ENCODE data around the gene REXO1. TPM values are rescaled to one million over a fixed set of nuclear protein-coding genes. Genes with fewer than 3 reads are reported as not detected.

REXO1 gene
- total and polyA plus RNA-seq, 2 donors (not counting 1 experiment from before 2014, with no cell fraction given) = 72.6 to 898 TPM

GRCh38 chr19:1845642-1846041 is 2.6 kb downstream of the REXO1 start:
- Histone ChIP-seq H3K36me3 (replicated peaks in 1 of 2; ENCODE audit: control extremely low read depth in 1 of 2, control insufficient read depth in 1 of 2, extremely low read depth in 1 of 2, insufficient read depth in 2 of 2, low read length in 1 of 2) (peaks cover 0 to 14% of the 10 kb centered on the region in 2 experiments), H3K4me3 (ENCODE audit: control extremely low read depth in 1 of 5, extremely low read depth in 1 of 5, insufficient read depth in 1 of 5, low read depth in 2 of 5, low read length in 4 of 5) (no peak overlapping the region), H3K4me2 (replicated peaks; ENCODE audit: low read depth, low read length, poor library complexity, severe bottlenecking) (peak overlapping the region; percentile 100), H3K9me3 (ENCODE audit: control extremely low read depth in 1 of 3, control insufficient read depth in 2 of 3, insufficient read depth in 1 of 3, low read length in 2 of 3) (no peaks in the 10 kb centered on the region), H3K27ac (ENCODE audit: low read length in 2 of 2) (no peak overlapping the region), H2AFZ (ENCODE audit: insufficient read depth, low read depth, low read length, poor library complexity, severe bottlenecking) (no peak overlapping the region), H4K20me1 (ENCODE audit: control insufficient read depth, insufficient read depth, low read length, poor library complexity, severe bottlenecking) (peaks cover 75% of the 10 kb centered on the region), H3K4me1 (ENCODE audit: control insufficient read depth in 2 of 2, insufficient read depth in 2 of 2, low read length in 2 of 2) (peaks cover 36 to 53% of the 10 kb centered on the region in 2 donors), H3K27me3 (replicated peaks in 1 of 4; ENCODE audit: control extremely low read depth in 1 of 4, control insufficient read depth in 3 of 4, insufficient read depth in 4 of 4, low read length in 3 of 4) (no peaks in the 10 kb centered on the region), H3K9ac (ENCODE audit: low read length) (no peak overlapping the region), H3K79me2 (ENCODE audit: control insufficient read depth, insufficient read depth, low read length) (peaks cover 83% of the 10 kb centered on the region)
- Mint-ChIP-seq H3K4me1 (peaks cover 64% of the 10 kb centered on the region), H3K4me3 (no peak overlapping the region), H3K27me3 (no peaks in the 10 kb centered on the region), H3K9me3 (ENCODE audit: insufficient read depth) (no peaks in the 10 kb centered on the region), H3K27ac (no peak overlapping the region)
- TF ChIP-seq EZH2 (IDR thresholded peaks at IDR 0.05; ENCODE audit: borderline replicate concordance, insufficient read depth, low read depth, low read length, poor library complexity, severe bottlenecking) (no peak), CTCF (IDR thresholded peaks at IDR 0.05) (no peak)
- intact Hi-C loops (cut with micrococcal nuclease) = loop anchor here (5.0 kb wide), 1 partner anchor 193 kb away; the partner anchor contains the start of gene TCF3
- ATAC-seq (ENCODE audit: low read depth) = no peak
- DNase-seq = no peak
- WGBS (ENCODE audit: insufficient coverage) = 98% methylated on average over 11 of the region's 11 CpGs
- ChIA-PET POLR2A (no interaction called here), CTCF (no interaction called here)

DNA sequence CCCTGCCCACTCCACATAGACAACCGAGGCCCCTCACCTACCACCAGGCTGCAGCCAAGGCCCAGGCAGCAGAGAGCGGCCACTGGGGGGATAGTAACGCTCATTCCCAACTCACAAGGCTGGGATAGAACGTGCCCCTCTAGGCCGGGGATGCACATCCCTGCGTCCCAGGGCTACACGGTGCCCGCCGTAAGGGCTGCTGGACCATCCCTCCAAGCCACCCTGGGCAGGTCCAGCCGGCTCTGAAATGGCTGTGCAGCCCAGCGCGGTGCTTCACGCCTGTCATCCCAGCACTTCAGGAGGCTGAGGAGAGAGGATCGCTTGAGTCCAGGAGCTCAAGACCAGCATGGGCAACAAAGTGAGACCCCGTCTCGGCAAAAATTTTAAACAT is 3.2 kb downstream of the REXO1 start:
- ATAC-seq (ENCODE audit: low read depth) (no peak), DNase-seq (no peak)
- Histone ChIP-seq H3K4me2 (replicated peaks; ENCODE audit: low read depth, low read length, poor library complexity, severe bottlenecking) (peak overlapping the region; percentile 100), H3K27me3 (replicated peaks in 1 of 4; ENCODE audit: control extremely low read depth in 1 of 4, control insufficient read depth in 3 of 4, insufficient read depth in 4 of 4, low read length in 3 of 4) (no peaks in the 10 kb centered on the region), H3K4me1 (ENCODE audit: control insufficient read depth in 2 of 2, insufficient read depth in 2 of 2, low read length in 2 of 2) (peaks cover 40 to 56% of the 10 kb centered on the region in 2 donors), H3K27ac (ENCODE audit: low read length in 2 of 2) (no peak overlapping the region), H3K79me2 (ENCODE audit: control insufficient read depth, insufficient read depth, low read length) (peaks cover 88% of the 10 kb centered on the region), H3K4me3 (ENCODE audit: control extremely low read depth in 1 of 5, extremely low read depth in 1 of 5, insufficient read depth in 1 of 5, low read depth in 2 of 5, low read length in 4 of 5) (no peak overlapping the region), H4K20me1 (ENCODE audit: control insufficient read depth, insufficient read depth, low read length, poor library complexity, severe bottlenecking) (peaks cover 81% of the 10 kb centered on the region), H3K36me3 (replicated peaks in 1 of 2; ENCODE audit: control extremely low read depth in 1 of 2, control insufficient read depth in 1 of 2, extremely low read depth in 1 of 2, insufficient read depth in 2 of 2, low read length in 1 of 2) (peaks cover 0 to 14% of the 10 kb centered on the region in 2 experiments), H2AFZ (ENCODE audit: insufficient read depth, low read depth, low read length, poor library complexity, severe bottlenecking) (no peak overlapping the region), H3K9me3 (ENCODE audit: control extremely low read depth in 1 of 3, control insufficient read depth in 2 of 3, insufficient read depth in 1 of 3, low read length in 2 of 3) (no peaks in the 10 kb centered on the region), H3K9ac (ENCODE audit: low read length) (no peak overlapping the region)
- no peaks in the 10 kb centered on the region for H3K9me3 Mint-ChIP-seq (ENCODE audit: insufficient read depth)
- H3K4me3 Mint-ChIP-seq = no peak overlapping the region
- ChIA-PET POLR2A (no interaction called here), CTCF (no interaction called here)
- intact Hi-C loops (cut with micrococcal nuclease) = loop anchor here (5.0 kb wide), 1 partner anchor 193 kb away; the partner anchor contains the start of gene TCF3
- H3K27me3 Mint-ChIP-seq = no peaks in the 10 kb centered on the region
- H3K4me1 Mint-ChIP-seq = peaks cover 67% of the 10 kb centered on the region
- H3K27ac Mint-ChIP-seq = no peak overlapping the region
- WGBS (ENCODE audit: insufficient coverage) = 95% methylated on average over 15 of the region's 16 CpGs
- no peak for TF ChIP-seq CTCF (IDR thresholded peaks at IDR 0.05)
- no peak for TF ChIP-seq EZH2 (IDR thresholded peaks at IDR 0.05; ENCODE audit: borderline replicate concordance, insufficient read depth, low read depth, low read length, poor library complexity, severe bottlenecking)
